M059J (cell line): Measurements from ENCODE around the gene OR56A1. TPM values are rescaled to one million over a fixed set of nuclear protein-coding genes. Genes with fewer than 3 reads are reported as not detected.
"Not testable (repeated sequence)": the region's sequence is repeated elsewhere in the genome, so short reads cannot be mapped to it uniquely, and the experiment has no call there.

Source experiments
- DNase-seq: peaks from one replicate; pipeline ENCODE4 v3.0.0-alpha.2; 2012; ENCODE audit warnings: low read depth
- total RNA-seq: library from RNA; depleted of rRNA; stranded (reverse); fragments of >200 nt; shearing (Covaris generic); gene quantifications from 2 replicates; pipeline ENCODE4 v1.2.3, GENCODE V29; 2014; rRNA removed

Gene OR56A1
- total RNA-seq, result not detected in 2 replicates

GRCh38 chr11:6030708-6031405 lies at the start of gene OR56A1:
TSS of gene OR56A1 (minus strand) at chr11:6030758. CDS start at chr11:6027692, 3,066 bp downstream.
- DNase-seq, result no peak

- no peak for DNase-seq
These were observed 48.9 kb upstream of the OR56A1 start for GRCh38 chr11:6079463-6079862.

GRCh38 chr11:6077723-6078122 lies 47.2 kb upstream of the OR56A1 start:
- no peak for DNase-seq

- not testable (repeated sequence) for DNase-seq
These were observed 45.9 kb upstream of the OR56A1 start for GRCh38 chr11:6076443-6076842.

- DNase-seq, result no peak
These were observed 36.9 kb upstream of the OR56A1 start for GRCh38 chr11:6067502-6067901.

- no peak for DNase-seq
These were observed 32.3 kb upstream of the OR56A1 start for GRCh38 chr11:6062691-6063358.

GRCh38 chr11:6061475-6061874 lies 30.9 kb upstream of the OR56A1 start:
- no peak for DNase-seq

GRCh38 chr11:6057452-6057851 lies 26.9 kb upstream of the OR56A1 start:
- DNase-seq, result no peak

GRCh38 chr11:6055569-6055968 lies 25.0 kb upstream of the OR56A1 start:
- no peak for DNase-seq

GRCh38 chr11:6052374-6052773 lies 21.8 kb upstream of the OR56A1 start:
- no peak for DNase-seq

- DNase-seq, result no peak
These were observed 10.3 kb upstream of the OR56A1 start for GRCh38 chr11:6040874-6041273.

GRCh38 chr11:6027501-6027900 lies 3.1 kb downstream of the OR56A1 start:
- no peak for DNase-seq

GRCh38 chr11:6025056-6025455 lies 5.5 kb downstream of the OR56A1 start:
- no peak for DNase-seq

GRCh38 chr11:6022956-6023355 lies 7.6 kb downstream of the OR56A1 start:
- peak; percentile 40 for DNase-seq

GRCh38 chr11:6013042-6013441 lies 17.5 kb downstream of the OR56A1 start:
- DNase-seq, result no peak

GRCh38 chr11:6012035-6012668 lies 18.4 kb downstream of the OR56A1 start:
- DNase-seq, result no peak

GRCh38 chr11:6006846-6007245 lies 23.7 kb downstream of the OR56A1 start, which contains the start of gene OR56A4:
TSS of gene OR56A4 (minus strand) at chr11:6006946. CDS start at chr11:6002992, 3,954 bp downstream.
- DNase-seq, result no peak

GRCh38 chr11:6006395-6006794 lies 24.2 kb downstream of the OR56A1 start:
- no peak for DNase-seq

GRCh38 chr11:6002202-6002699 lies 28.3 kb downstream of the OR56A1 start:
- no peak for DNase-seq

GRCh38 chr11:5994791-5995190 lies 35.8 kb downstream of the OR56A1 start:
- no peak for DNase-seq

GRCh38 chr11:5992604-5993251 lies 37.8 kb downstream of the OR56A1 start:
- peak; percentile 19 for DNase-seq

GRCh38 chr11:5992150-5992549 lies 38.4 kb downstream of the OR56A1 start:
- DNase-seq, result no peak
